Stomach (tissue), 4 donors: ENCODE results near the gene KRT76.

Experiments
- POLR2A ChIP-seq, 4 donors: fragments of 450-650 bp; IDR thresholded peaks; one replicate each; pipeline ENCODE4 v1.6.1; 2016; ENCODE audit warnings: antibody characterized with exemption in 4 of 4, control low read depth in 2 of 4, mild to moderate bottlenecking in 1 of 4, moderate library complexity in 1 of 4
- TF ChIP-seq, protein P1 (sequence below), 7 experiments: fragments of 450-650 bp in 4 of 7; fragments of 200-600 bp in 3 of 7; sonication (generic) in 3 of 7; IDR thresholded peaks; one replicate each; pipeline ENCODE4 v1.5.1; 2016 to 2019; ENCODE audit warnings: antibody characterized with exemption in 7 of 7, control low read depth in 2 of 7, mild to moderate bottlenecking in 1 of 7

DNA sequence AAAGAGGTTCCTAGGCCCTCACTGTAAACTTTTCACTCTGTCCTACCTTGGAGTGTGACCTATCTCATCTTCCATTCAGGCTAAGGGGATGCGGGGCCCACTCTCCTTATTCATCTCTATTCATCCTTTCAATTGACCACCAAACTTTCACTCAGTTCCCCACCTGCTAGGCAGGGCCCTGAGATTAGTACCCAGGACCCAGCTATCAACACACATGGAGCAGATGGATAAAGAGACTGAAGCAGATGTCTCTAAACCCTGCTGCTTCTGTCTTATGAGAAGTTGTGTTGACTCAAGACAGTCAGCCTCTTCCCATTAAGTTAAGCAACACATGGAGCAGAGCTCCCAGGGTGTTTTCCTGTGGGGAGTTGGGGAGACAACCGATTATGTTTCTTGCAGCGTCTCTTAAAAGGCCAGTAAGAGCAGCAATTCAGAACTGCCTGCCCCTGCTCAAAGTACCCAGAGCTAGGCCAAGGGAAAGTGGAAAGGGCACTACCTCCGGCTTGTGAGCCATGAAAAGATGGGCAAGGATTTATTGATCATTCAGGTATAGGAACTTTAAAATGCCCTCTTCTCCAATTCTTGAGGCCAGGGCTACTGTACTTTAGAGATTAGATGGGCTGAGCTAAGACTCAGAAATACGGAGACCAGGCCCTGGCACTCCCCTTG, 10.7 kb downstream of the KRT76 start:
- TF ChIP-seq, protein P1, sequence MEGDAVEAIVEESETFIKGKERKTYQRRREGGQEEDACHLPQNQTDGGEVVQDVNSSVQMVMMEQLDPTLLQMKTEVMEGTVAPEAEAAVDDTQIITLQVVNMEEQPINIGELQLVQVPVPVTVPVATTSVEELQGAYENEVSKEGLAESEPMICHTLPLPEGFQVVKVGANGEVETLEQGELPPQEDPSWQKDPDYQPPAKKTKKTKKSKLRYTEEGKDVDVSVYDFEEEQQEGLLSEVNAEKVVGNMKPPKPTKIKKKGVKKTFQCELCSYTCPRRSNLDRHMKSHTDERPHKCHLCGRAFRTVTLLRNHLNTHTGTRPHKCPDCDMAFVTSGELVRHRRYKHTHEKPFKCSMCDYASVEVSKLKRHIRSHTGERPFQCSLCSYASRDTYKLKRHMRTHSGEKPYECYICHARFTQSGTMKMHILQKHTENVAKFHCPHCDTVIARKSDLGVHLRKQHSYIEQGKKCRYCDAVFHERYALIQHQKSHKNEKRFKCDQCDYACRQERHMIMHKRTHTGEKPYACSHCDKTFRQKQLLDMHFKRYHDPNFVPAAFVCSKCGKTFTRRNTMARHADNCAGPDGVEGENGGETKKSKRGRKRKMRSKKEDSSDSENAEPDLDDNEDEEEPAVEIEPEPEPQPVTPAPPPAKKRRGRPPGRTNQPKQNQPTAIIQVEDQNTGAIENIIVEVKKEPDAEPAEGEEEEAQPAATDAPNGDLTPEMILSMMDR (IDR thresholded peaks at IDR 0.05): no peak
- TF ChIP-seq POLR2A (IDR thresholded peaks at IDR 0.05): no peak
